T-helper 2 cell treated with Interferon-gamma antibody and Interleukin-4, amounts not matched to agents 100 ng/mL and 5 ng/mL, for 36 hours (primary cell): ENCODE measurements around the gene METTL2A. TPM values are rescaled to one million over a fixed set of nuclear protein-coding genes. Genes with fewer than 3 reads are reported as not detected.
"Not testable (repeated sequence)": the region's sequence is repeated elsewhere in the genome, so short reads cannot be mapped to it uniquely, and the experiment has no call there.

Source experiments
- intact Hi-C: fragments of 100-400 bp; cut with micrococcal nuclease; formaldehyde crosslinking; loops from one replicate; pipeline ENCODE4 v1.15.1; 2023
- total RNA-seq: library from RNA; stranded (reverse); gene quantifications from 2 replicates; pipeline ENCODE4 v1.2.3, GENCODE V29; 2022

METTL2A gene
- total RNA-seq, 1 donor from 2014 or later, result 22.6 TPM

DNA sequence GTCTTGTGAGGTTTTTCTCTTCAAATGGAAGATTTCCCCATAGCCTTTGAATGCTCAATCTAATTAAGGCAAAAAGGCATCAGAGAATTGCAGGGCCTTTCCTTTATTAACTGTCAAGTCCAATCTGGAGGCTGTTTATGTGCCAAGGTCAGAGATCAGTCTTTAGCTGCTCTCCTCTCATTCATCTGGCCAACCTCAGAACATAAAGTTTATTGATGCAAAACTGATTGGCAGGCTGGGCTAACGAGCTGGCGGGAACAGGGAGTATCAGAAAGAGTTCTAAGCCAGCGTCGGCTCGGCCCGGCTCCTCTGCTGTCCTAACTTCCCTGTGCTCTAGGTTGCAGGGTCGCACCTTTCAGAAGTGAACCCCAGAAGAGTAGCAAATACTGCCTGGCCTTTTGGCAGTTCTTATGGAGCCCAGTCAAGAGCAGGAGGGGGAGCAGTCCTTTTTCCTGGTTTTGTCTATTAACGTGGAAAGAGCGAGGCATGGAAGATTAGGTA lies 47.7 kb downstream of the METTL2A start:
- intact Hi-C loops, result not testable (repeated sequence)

DNA sequence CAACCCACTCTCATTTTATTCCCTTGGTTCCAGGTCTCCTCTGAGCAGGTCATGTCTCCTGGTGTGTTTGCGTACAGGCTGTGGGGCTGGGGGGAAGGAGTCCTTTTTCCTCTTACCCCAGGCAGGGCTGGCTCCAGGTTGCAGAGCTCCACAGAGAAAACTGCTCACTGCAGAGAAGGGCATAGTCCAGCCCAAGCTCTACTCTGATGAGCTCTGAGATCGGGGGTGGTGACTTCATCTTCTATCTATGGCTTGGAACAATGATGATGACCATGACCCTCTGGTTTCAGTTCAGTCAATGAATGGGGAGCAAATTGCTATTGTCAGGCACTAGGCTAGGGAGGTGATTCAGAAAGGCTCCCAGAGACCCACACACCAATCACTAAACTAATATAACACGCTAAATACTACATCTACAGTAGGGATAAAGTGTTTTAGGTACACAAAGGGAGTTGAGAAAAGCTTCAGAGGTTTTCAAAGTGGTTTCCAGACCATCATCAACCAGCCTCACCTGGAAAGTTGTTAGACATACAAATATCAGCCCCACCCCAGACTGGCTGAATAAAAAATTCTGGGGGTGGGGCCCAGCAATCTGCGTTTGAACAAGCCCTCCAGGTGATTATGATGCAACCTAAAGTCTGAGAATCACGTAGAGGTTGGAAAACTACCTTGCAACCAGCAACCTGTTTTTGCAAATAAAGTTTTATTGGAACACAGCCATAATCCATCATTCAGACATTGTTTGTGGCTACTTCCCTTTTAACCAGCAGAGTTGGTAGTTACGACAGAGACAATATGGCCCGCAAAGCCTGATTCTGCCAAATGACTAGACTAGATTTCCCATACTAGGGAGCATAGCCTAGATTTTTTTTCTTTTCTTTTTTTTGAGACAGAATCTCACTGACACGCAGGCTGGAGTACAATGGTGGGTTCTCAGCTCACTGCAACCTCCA lies 49.6 kb downstream of the METTL2A start:
- intact Hi-C loops, result not testable (repeated sequence)

DNA sequence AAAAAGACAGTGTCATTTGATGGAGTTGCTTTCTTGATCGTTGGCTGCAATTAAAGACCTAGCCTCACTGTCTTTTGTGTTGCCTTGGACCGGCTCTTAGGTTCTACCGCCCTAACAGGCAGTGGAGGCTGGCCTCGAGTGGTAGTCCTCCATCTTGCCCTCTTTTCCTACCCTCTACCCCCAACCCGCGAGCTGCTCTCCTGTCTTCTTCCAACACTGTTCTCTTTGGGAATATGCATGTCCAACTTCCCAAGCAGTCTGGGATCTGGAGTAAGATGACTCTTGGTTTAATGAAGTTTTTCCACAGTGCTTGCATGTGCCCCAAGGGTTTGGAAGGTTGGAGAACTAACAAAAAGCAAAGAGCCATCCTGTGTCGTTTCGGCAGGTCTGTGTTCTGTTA lies 53.4 kb downstream of the METTL2A start:
- intact Hi-C loops, result not testable (repeated sequence)

DNA sequence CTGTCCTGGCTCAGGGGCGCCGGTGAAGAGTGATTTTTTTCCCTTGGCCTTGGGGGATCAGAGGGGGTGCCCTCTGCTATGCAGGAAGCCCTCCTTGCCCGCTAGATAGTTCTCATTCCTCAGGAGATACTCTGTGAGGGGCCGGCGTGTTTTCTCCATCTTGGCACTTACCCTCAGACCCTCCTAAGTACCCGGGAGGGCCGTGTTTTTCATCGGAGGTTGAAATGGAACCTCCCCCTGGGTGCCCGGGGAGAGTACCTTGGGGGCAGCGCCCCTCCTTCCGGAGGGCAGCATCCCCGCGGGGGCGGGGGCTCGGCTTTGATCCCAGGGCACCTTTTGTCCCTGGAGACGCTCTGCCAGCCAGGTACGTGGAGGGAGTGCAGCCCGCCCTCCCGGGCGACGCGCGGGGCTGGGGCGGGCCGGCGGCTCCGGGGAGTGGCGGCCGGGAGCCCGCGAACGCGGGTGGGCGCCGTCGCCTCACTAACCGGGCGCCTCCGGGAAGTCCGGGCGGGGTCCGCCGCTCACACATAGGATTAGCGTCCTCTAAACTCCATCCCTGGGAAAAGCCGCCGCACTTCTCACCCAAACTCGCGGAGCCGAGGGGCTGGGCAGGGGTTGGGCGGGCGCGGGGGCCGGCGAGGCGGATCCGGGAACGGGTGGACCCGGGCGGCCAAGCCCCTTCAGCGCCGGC lies 54.2 kb downstream of the METTL2A start:
- intact Hi-C loops, result loop anchor here (2.0 kb wide), 1 partner anchor 55 kb away; the partner anchor contains the start of gene METTL2A

DNA sequence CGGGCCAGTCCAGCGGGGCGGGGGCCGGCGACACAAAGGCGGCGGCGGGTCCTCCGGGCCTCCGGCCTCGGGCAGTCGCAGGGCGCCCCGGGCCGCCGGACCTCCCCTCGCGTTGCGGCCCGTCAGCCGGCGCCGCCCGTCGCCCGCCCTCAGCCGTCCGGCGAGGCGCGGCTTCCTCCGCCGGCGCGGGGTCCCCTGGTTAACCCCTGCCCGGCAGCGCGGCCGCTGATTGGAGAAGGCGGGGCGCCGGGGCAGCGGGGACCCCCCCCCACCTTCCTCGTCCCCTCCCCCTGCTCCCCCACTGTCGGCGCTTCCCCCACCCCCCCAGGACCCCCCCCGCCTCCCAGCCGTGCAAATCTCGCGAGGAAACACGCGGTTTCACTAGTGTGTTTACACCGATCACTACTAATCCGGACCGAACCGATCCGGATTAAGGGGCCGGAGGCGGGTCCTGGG lies 54.8 kb downstream of the METTL2A start, which contains the start of gene TLK2:
Gene TLK2 (plus strand): TSS at position 402 of the 456 bp plus-strand sequence. CDS start 2,301 bp downstream, outside the sequence.
- intact Hi-C loops, result loop anchor here (2.0 kb wide), 1 partner anchor 56 kb away; the partner anchor contains the start of gene METTL2A

DNA sequence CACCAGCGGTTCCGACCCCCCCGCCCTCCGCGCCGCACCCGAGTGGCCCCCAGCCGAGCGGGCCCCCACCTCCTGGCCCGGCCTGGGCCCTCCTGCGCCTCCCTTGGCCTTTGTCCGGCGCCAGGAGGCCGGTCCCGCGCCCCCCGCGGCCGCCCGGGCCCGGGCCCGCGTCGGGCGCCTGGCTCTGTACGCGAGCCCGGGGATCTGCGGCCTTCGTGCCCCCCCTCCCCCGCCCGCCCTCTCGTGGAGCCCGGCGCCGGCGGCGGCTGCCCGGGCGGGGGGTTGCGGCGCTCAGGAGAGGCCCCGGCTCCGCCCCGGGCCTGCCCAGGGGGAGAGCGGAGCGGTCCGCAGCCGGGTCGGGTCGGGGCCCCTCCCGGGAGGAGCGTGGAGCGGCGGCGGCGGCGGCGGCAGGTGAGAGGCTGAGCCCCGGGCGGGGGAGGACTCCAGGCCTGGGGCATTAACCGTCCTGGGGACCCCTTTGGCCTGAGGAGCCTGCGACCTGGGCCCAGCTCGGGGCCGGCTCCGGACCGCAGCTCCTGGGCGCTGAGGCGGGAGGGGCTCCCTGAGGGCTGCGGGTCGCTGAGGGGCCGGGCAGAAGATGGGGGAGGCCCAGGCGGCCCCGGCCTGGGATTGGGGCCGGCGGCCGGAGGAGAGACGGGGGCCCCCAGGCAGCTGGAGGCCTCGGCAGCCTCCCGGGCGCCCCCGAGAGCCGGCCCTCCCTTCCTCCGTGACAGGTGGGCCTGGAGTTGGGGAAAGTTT lies 55.4 kb downstream of the METTL2A start:
- intact Hi-C loops, result loop anchor here (2.0 kb wide), 1 partner anchor 56 kb away; the partner anchor contains the start of gene METTL2A

DNA sequence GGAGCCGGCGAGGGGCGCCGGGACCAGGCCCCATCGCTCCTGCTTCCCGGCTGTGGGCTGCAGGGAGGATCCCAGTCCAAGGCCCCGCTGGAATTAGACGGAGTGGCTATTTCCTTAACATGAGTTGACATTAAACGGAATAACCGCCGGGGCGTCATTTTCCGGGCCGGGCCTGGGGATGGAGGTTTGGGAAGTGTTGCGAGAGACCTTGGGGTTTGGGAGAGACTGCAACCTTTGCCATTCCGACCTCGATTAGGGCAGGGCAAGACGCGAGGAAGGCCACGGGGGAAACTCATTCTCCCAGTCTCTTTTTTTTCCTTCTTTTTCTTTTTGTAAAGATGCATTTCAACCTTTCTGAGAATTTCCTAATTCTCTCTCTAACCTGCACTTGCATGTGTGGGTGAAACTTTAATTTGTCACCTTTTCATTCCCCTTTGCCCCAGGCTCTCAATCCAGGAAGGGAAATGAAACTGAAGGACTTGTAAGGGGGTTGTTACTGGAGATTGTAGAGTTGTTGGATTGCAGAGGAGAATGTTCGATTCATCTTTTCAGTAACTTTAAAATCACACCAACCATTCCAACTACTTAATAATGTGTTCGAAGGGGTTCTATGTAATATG lies 56.1 kb downstream of the METTL2A start:
- intact Hi-C loops, result loop anchor here (2.0 kb wide), 1 partner anchor 57 kb away; the partner anchor contains the start of gene METTL2A

DNA sequence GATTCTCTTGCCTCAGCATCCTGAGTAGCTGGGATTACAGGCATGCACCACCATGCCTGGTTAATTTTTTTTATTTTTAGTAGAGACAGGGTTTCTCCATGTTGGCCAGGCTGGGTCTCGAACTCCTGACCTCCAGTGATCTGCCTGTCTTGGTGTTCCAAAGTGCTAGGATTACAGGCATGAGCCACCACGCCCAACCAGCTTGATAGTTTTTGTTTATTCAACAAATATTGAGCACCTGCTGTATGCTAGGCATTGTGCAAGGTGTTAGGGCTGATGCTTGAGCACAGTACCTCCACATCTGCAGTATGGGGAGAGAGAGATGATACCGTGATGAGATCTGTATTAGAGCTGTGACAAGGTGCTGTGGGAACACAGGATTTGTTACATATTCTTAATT lies 58.9 kb downstream of the METTL2A start:
- intact Hi-C loops, result not testable (repeated sequence)

DNA sequence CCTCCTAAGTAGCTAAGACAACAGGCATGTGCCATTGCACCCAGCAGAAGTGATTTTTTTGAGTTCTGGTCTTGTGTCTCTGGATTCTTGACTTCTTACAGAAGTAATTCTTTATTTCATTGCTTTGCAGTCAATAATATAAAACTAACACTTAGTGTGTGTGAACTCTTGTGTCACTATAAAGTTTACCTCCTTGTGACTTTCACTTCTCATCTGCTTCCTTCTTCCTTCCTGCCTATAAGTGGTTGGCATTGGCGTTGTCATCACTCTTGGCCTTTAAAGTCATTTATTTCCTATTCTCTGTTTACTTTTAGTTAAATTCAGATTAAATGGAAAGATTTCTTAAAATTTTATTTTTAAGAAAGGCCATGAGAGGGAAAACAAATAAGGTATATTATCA lies 67.3 kb downstream of the METTL2A start:
- intact Hi-C loops, result not testable (repeated sequence)

DNA sequence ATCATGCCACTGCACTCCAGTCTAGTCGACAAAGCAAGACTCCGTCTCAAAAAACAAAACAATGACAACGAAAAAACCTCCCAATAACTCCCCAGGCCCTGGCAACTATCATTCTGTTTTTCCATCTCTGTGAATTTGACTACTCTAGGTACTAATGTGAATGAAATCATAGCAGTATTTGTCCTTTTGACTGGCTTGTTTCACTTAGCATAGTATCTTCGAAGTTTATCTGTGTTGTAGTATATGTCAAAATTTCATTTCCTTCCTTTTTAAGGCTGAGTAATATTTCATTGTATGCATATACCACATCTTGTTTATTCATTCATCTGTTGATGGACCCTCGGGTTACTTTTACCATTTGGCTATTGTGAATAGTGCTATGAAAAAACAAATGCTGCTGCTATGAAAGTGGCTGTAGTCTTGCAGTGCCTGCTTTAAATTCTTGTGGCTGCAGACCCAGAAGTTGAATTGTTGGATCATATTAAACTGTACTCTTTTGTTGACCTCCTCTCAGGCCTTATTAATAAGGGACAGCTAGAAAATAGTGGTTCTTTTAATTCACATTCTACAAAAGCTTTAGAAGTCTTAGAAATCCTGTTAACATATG lies 69.5 kb downstream of the METTL2A start:
- intact Hi-C loops, result not testable (repeated sequence)

DNA sequence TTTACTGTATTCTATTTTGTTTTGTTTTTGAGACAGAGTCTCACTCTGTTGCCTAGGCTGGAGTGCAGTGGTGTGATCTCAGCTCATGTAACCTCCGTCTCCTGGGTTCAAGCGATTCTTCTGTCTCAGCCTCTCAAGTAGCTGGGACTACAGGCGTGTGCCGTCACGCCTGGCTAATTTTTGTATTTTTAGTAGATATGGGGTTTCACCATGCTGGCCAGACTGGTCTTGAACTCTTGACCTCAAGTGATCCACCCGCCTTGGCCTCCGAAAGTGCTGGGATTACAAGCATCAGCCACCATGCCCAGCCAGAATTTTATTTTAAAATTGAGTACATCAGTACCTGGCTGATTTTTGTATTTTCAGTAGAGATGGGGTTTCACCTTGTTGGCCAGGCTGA lies 70.4 kb downstream of the METTL2A start:
- intact Hi-C loops, result not testable (repeated sequence)

DNA sequence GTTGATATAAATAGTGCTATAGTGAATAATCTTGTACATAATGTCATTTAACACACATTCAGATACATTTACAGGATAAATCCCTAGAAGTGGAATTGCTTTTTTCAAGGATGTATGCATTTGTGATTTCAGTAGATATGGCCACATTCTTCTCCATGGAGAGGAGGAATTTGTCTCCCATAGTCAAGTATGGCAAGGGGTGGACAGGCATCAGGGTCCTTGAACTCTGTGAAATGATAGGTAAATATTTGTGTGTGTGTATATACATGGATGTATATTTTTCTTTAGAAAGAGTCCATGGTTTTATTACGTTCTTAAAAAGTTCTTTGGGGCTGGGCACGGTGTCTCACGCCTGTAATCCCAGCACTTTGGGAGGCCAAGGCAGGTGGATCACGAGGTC lies 72.6 kb downstream of the METTL2A start:
- intact Hi-C loops, result not testable (repeated sequence)

DNA sequence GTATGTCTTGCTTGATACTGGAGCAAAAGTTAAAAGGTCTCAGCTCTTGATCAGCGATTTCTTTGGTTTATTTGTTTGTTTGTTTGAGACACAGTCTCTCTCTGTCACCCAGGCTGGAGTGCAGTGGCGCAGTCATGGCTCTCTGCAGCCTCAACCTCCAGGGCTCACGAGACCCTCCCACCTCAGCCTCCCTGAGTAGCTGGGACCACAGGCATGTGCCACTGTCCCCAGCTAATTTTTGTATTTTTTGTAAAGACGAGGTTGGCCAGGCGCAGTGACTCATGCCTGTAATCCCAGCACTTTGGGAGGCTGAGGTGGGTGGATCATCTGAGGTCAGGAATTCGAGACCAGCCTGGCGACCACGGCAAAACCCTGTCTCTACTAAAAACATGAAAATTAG lies 75.1 kb downstream of the METTL2A start:
- intact Hi-C loops, result not testable (repeated sequence)

Other genes starting within 250 kb of the METTL2A start
- gene EFCAB3, start 43.3 kb upstream of the METTL2A start, total RNA-seq, result not detected in 2 replicates
- gene TLK2, start 54.9 kb downstream of the METTL2A start, total RNA-seq, result 41.7 and 45.4 TPM in 2 replicates
- 0.70 and 0.73 TPM in 2 replicates for gene MRC2, start 203.8 kb downstream of the METTL2A start, total RNA-seq